Parathyroid adenoma (tissue), 2 donors: ENCODE data around the gene DNAJC16.

ENCODE experiments used
- H2AFZ ChIP-seq: fragments of 300-600 bp; sonication (generic); one replicate; pipeline ENCODE4 v1.7.0; 2017; ENCODE audit warnings: antibody characterized with exemption, mild to moderate bottlenecking
- H3K27ac ChIP-seq: fragments of 300-600 bp; sonication (generic); one replicate; pipeline ENCODE4 v1.7.0; 2017
- H3K27me3 ChIP-seq: fragments of 300-600 bp; sonication (generic); one replicate; pipeline ENCODE4 v1.7.0; 2017; ENCODE audit warnings: low read length; ENCODE audit not compliant: control insufficient read depth, insufficient read depth
- H3K36me3 ChIP-seq: fragments of 300-600 bp; sonication (generic); one replicate; pipeline ENCODE4 v1.7.0; 2017; ENCODE audit warnings: low read length; ENCODE audit not compliant: control insufficient read depth, insufficient read depth
- H3K4me1 ChIP-seq: fragments of 300-600 bp; sonication (generic); one replicate; pipeline ENCODE4 v1.7.0; 2017; ENCODE audit warnings: control low read depth
- H3K4me2 ChIP-seq: fragments of 300-600 bp; sonication (generic); one replicate; pipeline ENCODE4 v1.7.0; 2017; ENCODE audit warnings: low read length
- H3K4me3 ChIP-seq: fragments of 300-600 bp; sonication (generic); one replicate; pipeline ENCODE4 v1.7.0; 2017; ENCODE audit warnings: low read depth, low read length
- H3K79me2 ChIP-seq: fragments of 300-600 bp; sonication (generic); one replicate; pipeline ENCODE4 v1.7.0; 2017; ENCODE audit warnings: control low read depth
- H3K9ac ChIP-seq: fragments of 300-600 bp; sonication (generic); one replicate; pipeline ENCODE4 v1.7.0; 2017; ENCODE audit warnings: mild to moderate bottlenecking
- H3K9me3 ChIP-seq: fragments of 300-600 bp; sonication (generic); one replicate; pipeline ENCODE4 v1.7.0; 2017; ENCODE audit warnings: low read length; ENCODE audit not compliant: control insufficient read depth
- TF ChIP-seq, protein P1 (sequence below): fragments of 300-600 bp; sonication (generic); IDR thresholded peaks from one replicate; pipeline ENCODE4 v1.7.0; 2017; ENCODE audit warnings: antibody characterized with exemption, mild to moderate bottlenecking
- donor health status: primary hyperparathyroidism.

Gene DNAJC16

GRCh38 chr1:15584489-15585363 lies 58.1 kb downstream of the DNAJC16 start, which contains the start of gene AGMAT:
Gene AGMAT (minus strand): TSS chr1:15585051. CDS start chr1:15584967, 84 bp downstream.
- H3K79me2 ChIP-seq = no peaks in the 10 kb centered on the region
- no peaks in the 10 kb centered on the region for H3K27me3 ChIP-seq
- peak within 1 kb of the TSS; percentile 87 for H2AFZ ChIP-seq
- H3K36me3 ChIP-seq = no peaks in the 10 kb centered on the region
- H3K4me1 ChIP-seq = peaks cover 2% of the 10 kb centered on the region
- TF ChIP-seq, protein P1, sequence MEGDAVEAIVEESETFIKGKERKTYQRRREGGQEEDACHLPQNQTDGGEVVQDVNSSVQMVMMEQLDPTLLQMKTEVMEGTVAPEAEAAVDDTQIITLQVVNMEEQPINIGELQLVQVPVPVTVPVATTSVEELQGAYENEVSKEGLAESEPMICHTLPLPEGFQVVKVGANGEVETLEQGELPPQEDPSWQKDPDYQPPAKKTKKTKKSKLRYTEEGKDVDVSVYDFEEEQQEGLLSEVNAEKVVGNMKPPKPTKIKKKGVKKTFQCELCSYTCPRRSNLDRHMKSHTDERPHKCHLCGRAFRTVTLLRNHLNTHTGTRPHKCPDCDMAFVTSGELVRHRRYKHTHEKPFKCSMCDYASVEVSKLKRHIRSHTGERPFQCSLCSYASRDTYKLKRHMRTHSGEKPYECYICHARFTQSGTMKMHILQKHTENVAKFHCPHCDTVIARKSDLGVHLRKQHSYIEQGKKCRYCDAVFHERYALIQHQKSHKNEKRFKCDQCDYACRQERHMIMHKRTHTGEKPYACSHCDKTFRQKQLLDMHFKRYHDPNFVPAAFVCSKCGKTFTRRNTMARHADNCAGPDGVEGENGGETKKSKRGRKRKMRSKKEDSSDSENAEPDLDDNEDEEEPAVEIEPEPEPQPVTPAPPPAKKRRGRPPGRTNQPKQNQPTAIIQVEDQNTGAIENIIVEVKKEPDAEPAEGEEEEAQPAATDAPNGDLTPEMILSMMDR = no peak
- peak within 1 kb of the TSS; percentile 63 for H3K4me2 ChIP-seq
- no peak within 1 kb of the TSS for H3K27ac ChIP-seq
- H3K9me3 ChIP-seq = no peaks in the 10 kb centered on the region
- H3K4me3 ChIP-seq = peak within 1 kb of the TSS; percentile 22
- no peak within 1 kb of the TSS for H3K9ac ChIP-seq

DNA sequence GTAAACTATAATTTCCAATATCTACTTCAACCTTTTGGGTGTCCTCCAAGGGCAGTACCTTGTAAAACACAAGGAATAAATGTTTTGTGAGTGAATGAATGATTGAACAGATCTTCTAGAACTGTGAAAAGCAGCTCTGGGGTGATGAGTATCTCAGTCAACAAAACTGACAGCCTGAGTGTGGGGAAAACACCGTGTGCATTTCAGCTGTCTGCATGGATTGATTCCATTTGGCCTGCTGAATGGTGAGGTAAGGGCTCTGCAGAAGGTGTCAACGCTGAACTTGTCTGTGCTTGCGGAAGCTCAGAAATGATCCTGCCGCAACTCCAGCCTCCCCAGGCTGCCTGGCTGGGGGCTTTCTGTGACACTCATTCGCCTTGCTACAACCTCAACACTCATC lies 65.6 kb downstream of the DNAJC16 start:
- Histone ChIP-seq H3K27me3 (no peaks in the 10 kb centered on the region), H3K9ac (no peak overlapping the region), H3K4me3 (no peak overlapping the region), H3K9me3 (no peaks in the 10 kb centered on the region), H3K27ac (no peak overlapping the region), H2AFZ (no peak overlapping the region), H3K4me2 (no peak overlapping the region), H3K79me2 (no peaks in the 10 kb centered on the region), H3K4me1 (peaks cover 4% of the 10 kb centered on the region), H3K36me3 (no peaks in the 10 kb centered on the region)
- TF ChIP-seq, protein P1 = no peak

- peak overlapping the region; percentile 15 for H2AFZ ChIP-seq
- H3K79me2 ChIP-seq = no peaks in the 10 kb centered on the region
- peak overlapping the region; percentile 4 for H3K4me3 ChIP-seq
- H3K4me1 ChIP-seq = peaks cover 4% of the 10 kb centered on the region
- H3K27ac ChIP-seq = peak overlapping the region; percentile 73
- no peaks in the 10 kb centered on the region for H3K27me3 ChIP-seq
- H3K9me3 ChIP-seq = no peaks in the 10 kb centered on the region
- H3K4me2 ChIP-seq = peak overlapping the region; percentile 38
- H3K36me3 ChIP-seq = no peaks in the 10 kb centered on the region
- TF ChIP-seq, protein P1 = no peak
- no peak overlapping the region for H3K9ac ChIP-seq
These were observed 69.4 kb downstream of the DNAJC16 start for GRCh38 chr1:15595809-15596617.

- Histone ChIP-seq H3K9me3 (no peaks in the 10 kb centered on the region), H3K9ac (no peak overlapping the region), H3K4me2 (no peak overlapping the region), H2AFZ (no peak overlapping the region), H3K79me2 (no peaks in the 10 kb centered on the region), H3K4me1 (peaks cover 4% of the 10 kb centered on the region), H3K4me3 (no peak overlapping the region), H3K27me3 (no peaks in the 10 kb centered on the region), H3K36me3 (peaks cover 2% of the 10 kb centered on the region), H3K27ac (no peak overlapping the region)
- TF ChIP-seq, protein P1 = no peak
These were observed 71.8 kb downstream of the DNAJC16 start for GRCh38 chr1:15598436-15598835.
